GM21367 (cell line): ENCODE measurements around the gene FMO3.

Source experiments
- ATAC-seq: cut with Tn5 transposase; IDR thresholded peaks from one replicate; pipeline ENCODE4 v1.9.1; 2021; ENCODE audit not compliant: unreplicated experiment

The FMO3 gene

GRCh38 chr1:171115280-171115897 is 24.7 kb downstream of the FMO3 start:
- ATAC-seq, result no peak

DNA sequence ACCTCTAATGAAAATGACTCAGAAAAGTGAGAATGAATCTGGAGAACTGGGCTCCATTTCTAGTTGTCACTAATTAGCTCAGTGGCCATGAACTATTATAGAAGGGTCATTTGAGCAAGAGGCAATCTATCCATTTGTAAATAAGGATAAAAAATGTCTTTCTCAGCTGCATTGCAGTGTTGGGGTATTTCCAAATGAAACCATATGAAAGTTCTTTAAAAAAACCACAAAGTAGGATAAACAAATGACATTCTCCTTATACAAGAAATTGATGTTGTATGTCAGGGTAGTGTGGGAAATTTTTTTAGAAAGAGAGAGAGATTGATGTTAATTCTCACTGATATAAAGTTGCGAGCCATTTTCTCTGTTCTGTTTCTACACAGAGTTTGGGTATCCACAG is 26.0 kb downstream of the FMO3 start:
- ATAC-seq, result no peak

DNA sequence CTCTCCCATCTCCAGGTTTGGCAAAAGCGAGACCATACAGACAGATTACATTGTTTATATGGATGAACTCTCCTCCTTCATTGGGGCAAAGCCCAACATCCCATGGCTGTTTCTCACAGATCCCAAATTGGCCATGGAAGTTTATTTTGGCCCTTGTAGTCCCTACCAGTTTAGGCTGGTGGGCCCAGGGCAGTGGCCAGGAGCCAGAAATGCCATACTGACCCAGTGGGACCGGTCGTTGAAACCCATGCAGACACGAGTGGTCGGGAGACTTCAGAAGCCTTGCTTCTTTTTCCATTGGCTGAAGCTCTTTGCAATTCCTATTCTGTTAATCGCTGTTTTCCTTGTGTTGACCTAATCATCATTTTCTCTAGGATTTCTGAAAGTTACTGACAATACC is 26.4 kb downstream of the FMO3 start:
- ATAC-seq, result no peak

DNA sequence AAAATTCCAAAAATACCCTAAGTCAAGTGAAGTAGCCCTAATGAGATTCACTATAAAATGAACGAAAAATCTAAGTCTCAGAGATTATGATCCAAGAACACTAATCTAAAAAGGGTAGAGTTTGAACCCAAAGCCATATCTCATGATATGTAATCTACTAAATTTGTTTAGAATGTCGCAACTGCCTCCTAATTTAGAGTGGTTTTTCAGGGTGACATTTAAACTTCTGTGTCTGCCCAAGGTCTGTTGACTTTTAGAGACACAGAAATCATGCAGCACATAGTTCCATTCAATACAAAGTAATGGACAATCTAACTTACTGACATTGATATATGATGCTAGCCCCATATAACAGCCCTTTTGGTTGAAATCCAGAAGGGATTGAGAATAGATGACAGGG is 28.9 kb downstream of the FMO3 start:
- ATAC-seq, result no peak

DNA sequence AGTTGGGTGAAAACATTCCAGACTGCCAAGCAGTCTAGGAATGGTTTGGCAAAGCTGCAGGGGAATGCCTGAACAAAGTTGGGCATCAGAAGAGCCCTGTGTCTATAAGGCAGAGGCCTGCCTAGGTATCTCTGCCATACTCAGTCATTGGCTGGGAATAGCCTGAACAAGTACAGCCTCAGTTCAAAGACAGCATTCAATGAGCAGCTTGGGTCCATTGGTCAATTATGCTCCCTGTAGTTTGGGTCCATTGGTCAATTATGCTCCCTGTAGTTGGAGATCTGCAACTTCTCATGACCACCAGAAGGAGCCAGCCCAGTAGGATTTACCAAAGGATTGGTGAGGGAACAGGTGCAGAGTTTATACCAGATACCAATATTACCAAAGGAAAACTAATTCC is 31.6 kb downstream of the FMO3 start:
- ATAC-seq, result no peak

DNA sequence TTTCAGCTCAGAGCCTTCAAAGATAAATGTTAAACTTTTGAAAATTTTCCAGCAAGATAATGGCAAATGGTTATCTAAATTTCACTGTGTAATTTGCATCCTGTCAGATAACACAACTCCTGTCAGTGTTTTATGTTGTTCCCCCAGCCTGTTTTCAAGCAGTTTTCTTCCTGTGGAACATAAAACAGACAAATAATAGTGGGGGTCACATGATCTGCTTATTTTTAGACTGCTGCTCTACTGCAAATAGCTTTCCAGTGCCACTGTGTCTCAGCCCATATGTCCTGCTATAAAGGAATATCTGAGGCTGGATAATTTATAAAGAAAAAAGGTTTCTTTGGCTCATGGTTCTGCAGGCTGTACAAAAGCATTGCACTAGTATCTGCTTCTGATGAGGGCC is 32.2 kb downstream of the FMO3 start:
- no peak for ATAC-seq

GRCh38 chr1:171126504-171126903 is 35.8 kb downstream of the FMO3 start:
- ATAC-seq, result no peak

- ATAC-seq, result no peak
These were observed 36.4 kb downstream of the FMO3 start for GRCh38 chr1:171127099-171127498.

DNA sequence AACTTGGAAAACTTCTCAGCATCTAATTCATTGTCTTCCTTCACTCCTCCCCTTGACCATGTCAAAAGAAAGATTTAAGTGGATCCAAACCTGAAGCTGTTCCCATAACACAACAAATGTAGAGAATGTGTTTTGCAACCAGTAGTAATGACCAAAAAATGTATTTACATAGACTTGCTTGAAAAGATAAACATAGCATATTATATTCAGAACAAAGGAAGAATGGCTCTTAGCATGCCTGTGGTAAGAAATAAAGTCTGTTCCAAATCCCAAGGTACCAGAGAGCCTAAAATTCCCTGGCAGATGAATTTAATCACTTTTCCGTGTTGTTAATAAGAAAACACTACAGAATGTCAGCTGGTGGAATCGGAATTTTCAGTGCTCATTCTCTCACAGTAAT is 36.8 kb downstream of the FMO3 start:
- ATAC-seq, result no peak

- ATAC-seq, result no peak
These were observed 37.8 kb downstream of the FMO3 start for GRCh38 chr1:171128463-171128862.

DNA sequence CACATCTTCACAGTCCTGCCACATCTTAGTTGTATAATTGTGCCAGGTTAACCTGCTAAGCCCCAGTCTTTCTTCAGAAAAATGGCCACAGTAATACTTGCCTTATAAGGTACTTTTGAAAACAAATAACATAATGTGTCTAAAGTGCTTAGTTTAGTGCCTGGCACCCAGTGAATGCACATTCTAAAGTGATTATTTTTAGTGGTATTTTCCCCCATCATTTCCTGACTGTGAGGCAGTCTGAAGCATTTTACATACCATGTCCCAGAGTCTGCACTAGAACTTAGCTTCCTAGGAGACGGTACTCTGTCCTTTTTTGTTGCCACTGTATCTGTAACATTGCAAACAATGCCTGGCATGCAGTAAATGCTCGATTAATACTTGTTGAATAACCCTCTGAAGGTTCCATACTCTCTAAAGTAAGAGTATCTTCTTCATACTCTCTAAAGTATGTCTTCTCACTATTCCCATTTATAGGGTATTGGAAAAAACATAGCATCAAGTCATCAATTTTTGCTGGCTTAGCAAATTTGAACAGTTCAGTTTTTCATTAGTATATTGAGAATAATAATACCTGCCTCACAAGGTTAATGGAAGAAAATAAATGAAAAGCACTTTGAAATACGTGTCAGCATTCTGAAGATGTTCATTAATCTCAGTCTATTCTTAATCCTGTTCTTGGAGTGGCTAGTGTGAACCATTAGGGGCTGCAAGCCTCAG is 43.7 kb downstream of the FMO3 start:
- ATAC-seq, result no peak

- ATAC-seq, result no peak
These were observed 46.9 kb downstream of the FMO3 start for GRCh38 chr1:171137580-171137979.

GRCh38 chr1:171138980-171139379 is 48.3 kb downstream of the FMO3 start:
- ATAC-seq, result no peak

DNA sequence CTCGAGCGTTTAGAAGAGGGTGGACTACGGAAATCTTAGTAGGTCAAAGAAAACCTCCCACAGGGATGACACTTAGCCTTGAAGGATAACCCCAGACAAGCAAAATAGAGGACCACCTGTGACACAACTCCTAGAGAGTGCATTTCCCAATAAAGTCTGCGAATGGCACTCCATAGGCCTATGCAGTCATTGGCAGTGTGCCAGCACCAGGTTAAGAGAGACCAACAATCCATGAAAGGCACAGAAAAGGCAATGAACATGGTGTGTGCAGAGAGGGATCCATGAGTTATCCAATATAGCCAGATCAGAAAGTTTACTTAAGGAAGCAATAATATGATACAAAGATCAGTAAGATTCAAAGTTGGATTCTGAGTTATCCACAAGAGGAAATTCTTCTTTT is 49.2 kb downstream of the FMO3 start:
- no peak for ATAC-seq

GRCh38 chr1:171140401-171140800 is 49.7 kb downstream of the FMO3 start:
- no peak for ATAC-seq

DNA sequence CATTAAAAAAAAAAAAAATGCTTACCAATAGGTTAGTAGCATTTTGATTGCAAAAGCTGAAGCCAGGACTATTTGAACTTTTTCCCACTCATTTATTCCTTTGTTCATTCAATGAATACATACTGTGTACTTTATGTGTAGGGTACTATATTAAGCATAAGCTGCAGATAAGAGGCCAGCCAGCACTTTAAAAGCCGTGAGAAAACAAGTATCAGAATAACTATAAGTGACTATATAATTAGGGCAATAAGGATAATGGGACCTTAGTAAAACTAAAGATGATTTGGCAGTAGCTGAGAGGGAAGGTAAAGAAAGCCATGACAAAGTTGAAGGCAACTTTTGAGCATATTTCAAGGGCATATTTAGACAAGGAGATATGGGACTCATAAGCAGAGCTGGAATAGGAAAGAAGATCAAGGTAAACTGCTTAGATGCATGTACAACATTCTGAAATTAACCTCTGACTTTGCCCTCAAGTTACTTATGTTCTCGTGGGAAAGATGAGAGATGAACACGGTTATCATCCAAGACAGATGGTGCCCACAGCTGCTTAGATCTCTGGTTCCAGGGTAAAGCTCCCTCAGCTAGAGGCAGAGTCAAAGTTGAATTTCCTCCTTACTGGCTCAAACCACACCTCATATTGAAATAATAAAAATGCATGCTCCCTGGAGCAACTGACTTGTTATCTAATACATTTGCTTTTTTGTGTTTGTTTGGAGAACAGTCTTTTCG is 50.4 kb downstream of the FMO3 start:
- no peak for ATAC-seq

- ATAC-seq, result no peak
These were observed 51.1 kb downstream of the FMO3 start for GRCh38 chr1:171141688-171142415.

DNA sequence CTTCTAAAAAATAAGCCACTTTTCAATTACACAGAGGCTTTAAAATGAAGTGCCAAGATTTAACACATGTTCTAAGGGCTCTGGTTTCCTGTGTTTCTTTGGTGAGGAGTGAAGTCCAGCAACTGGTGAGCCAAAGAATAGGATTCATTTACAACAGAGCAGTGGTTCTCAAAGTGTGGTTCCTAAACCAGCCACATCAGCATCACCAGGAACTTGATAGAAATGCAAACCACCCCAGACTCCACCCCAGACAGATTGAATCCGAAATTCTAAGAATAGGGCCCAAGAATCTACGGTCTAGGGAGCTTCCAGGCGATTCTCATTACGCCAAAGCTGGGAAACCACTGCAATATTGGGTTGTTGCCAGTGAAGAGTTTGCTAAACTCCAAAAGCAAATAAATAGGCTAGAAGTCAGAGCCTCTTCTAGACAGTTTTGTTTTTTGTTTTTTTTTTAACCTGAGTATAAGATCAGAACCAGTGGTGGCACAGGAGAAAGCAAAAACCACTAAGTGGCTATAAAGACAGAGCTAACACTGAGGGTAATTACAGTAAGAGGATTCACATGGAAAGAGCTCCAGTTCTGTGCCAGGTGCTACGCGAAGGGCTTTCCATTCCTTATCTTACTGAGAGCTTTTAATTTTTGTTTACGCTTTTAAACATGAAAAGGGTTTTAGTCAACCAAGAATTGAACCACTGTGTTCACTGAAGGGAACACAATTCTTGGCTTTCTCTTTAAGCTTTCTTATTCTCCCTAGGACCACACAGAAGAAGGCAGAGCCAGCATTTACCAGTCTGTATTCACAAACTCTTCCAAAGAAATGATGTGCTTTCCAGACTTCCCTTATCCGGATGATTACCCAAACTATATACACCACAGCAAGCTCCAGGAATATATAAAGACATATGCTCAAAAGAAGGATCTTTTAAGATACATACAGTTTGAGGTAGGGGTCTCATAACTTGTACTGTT is 52.0 kb downstream of the FMO3 start:
- ATAC-seq, result no peak

GRCh38 chr1:171150156-171150555 is 59.5 kb downstream of the FMO3 start:
- no peak for ATAC-seq

- ATAC-seq, result no peak
These were observed 61.8 kb downstream of the FMO3 start for GRCh38 chr1:171152549-171152948.
